Chondrocyte (in vitro differentiated cells): Measurements from ENCODE around the gene OR4E2. TPM values are rescaled to one million over a fixed set of nuclear protein-coding genes. Genes with fewer than 3 reads are reported as not detected.

ENCODE experiments used
- total RNA-seq: library from RNA; stranded (reverse); gene quantifications from 3 replicates; pipeline ENCODE4 v1.2.1, GENCODE V29; 2021

The OR4E2 gene
- total RNA-seq, 1 donor from 2014 or later: not detected

Other genes with a start within 250 kb of the OR4E2 start
- gene CHD8, start 197.7 kb upstream of the OR4E2 start, total RNA-seq: 69.7 to 86.2 TPM (median 69.8 TPM) in 3 replicates
- gene RAB2B, start 176.9 kb upstream of the OR4E2 start, total RNA-seq: 38.1 to 44.4 TPM (median 39.7 TPM) in 3 replicates
- gene TOX4, start 176.6 kb upstream of the OR4E2 start, total RNA-seq: 61.7 to 71.8 TPM (median 62.2 TPM) in 3 replicates
- gene METTL3, start 142.5 kb upstream of the OR4E2 start, total RNA-seq: 29.3 to 38.5 TPM (median 30.4 TPM) in 3 replicates
- gene SALL2, start 127.5 kb upstream of the OR4E2 start, total RNA-seq: 8.7 to 13.1 TPM (median 10.1 TPM) in 3 replicates
- gene OR10G3, start 73.8 kb upstream of the OR4E2 start, total RNA-seq: not detected in 3 replicates
- gene OR10G2, start 18.9 kb upstream of the OR4E2 start, total RNA-seq: not detected in 3 replicates
- not detected in 3 replicates for gene OR4E1, start 20.0 kb downstream of the OR4E2 start, total RNA-seq